Neural cell (in vitro differentiated cells): Measurements from ENCODE around the gene ZNF586. TPM values are rescaled to one million over a fixed set of nuclear protein-coding genes. Genes with fewer than 3 reads are reported as not detected.

ENCODE experiments used
- H2AFZ ChIP-seq: fragments of 200-600, 300-800 bp; sonication (generic), shearing (Covaris generic); 2 replicates; pipeline ENCODE4 v1.6.0; 2014; ENCODE audit warnings: low read depth, mild to moderate bottlenecking, antibody characterized with exemption, low read length, moderate library complexity
- H3F3A ChIP-seq: fragments of 200-600 bp; shearing (Covaris generic); 2 replicates; pipeline ENCODE4 v1.6.1; 2016; ENCODE audit warnings: mild to moderate bottlenecking, moderate library complexity, mixed read lengths, antibody characterized with exemption, low read length; ENCODE audit not compliant: insufficient read depth, poor library complexity, severe bottlenecking
- H3K27ac ChIP-seq: fragments of 200-600, 300-800 bp; sonication (generic), shearing (Covaris generic); 2 replicates; pipeline ENCODE4 v1.5.1; 2014; ENCODE audit warnings: mild to moderate bottlenecking, low read length, moderate library complexity
- H3K27me3 ChIP-seq: fragments of 300-800, 200-600 bp; sonication (generic), shearing (Covaris generic); 2 replicates; pipeline ENCODE4 v1.6.0; 2014; ENCODE audit warnings: mild to moderate bottlenecking, low read depth, low read length, moderate library complexity; ENCODE audit not compliant: insufficient read depth
- H3K36me3 ChIP-seq: fragments of 300-800, 200-600 bp; sonication (generic), shearing (Covaris generic); 2 replicates; pipeline ENCODE4 v1.5.1; 2014; ENCODE audit warnings: mild to moderate bottlenecking, antibody characterized with exemption, low read length, moderate library complexity; ENCODE audit not compliant: insufficient read depth
- H3K4me2 ChIP-seq: fragments of 300-800, 200-600 bp; sonication (generic), shearing (Covaris generic); 2 replicates; pipeline ENCODE4 v1.6.0; 2014; ENCODE audit warnings: mild to moderate bottlenecking, low read length
- H3K4me3 ChIP-seq: fragments of 300-800, 200-600 bp; sonication (generic), shearing (Covaris generic); 2 replicates; pipeline ENCODE4 v1.5.1; 2014; ENCODE audit warnings: mild to moderate bottlenecking, low read length, moderate library complexity
- H3K79me2 ChIP-seq: fragments of 200-600 bp; shearing (Covaris generic); replicated peaks from 2 replicates; pipeline ENCODE4 v1.6.0; 2014; ENCODE audit warnings: mild to moderate bottlenecking, low read length, moderate library complexity; ENCODE audit not compliant: insufficient read depth
- H3K9ac ChIP-seq: fragments of 300-800, 200-600 bp; sonication (generic), shearing (Covaris generic); 2 replicates; pipeline ENCODE4 v1.6.1; 2016; ENCODE audit warnings: mild to moderate bottlenecking, low read length, mixed read lengths
- H3K9me2 ChIP-seq: fragments of 200-600 bp; shearing (Covaris generic); 2 replicates; pipeline ENCODE4 v1.6.1; 2016; ENCODE audit warnings: mild to moderate bottlenecking, low read length, mixed read lengths; ENCODE audit not compliant: insufficient read depth
- H3K9me3 ChIP-seq: fragments of 200-600, 300-800 bp; sonication (generic), shearing (Covaris generic); 2 replicates; pipeline ENCODE4 v1.6.1; 2016; ENCODE audit warnings: mild to moderate bottlenecking, mixed run types, low read length, moderate library complexity, mixed read lengths
- H4K20me1 ChIP-seq: fragments of 200-600 bp; shearing (Covaris generic); 2 replicates; pipeline ENCODE4 v1.6.1; 2016; ENCODE audit warnings: mild to moderate bottlenecking, mixed run types; ENCODE audit not compliant: insufficient read depth
- CTCF ChIP-seq: fragments of 450-650 bp; IDR thresholded peaks from 2 replicates; pipeline ENCODE4 v1.5.1; 2014; ENCODE audit warnings: antibody characterized with exemption, mild to moderate bottlenecking, moderate library complexity; ENCODE audit not compliant: poor library complexity, severe bottlenecking
- EP300 ChIP-seq: fragments of 450-650 bp; conservative IDR thresholded peaks from 2 replicates; pipeline ENCODE4 v1.6.1; 2014; ENCODE audit warnings: antibody characterized with exemption, mild to moderate bottlenecking, moderate library complexity; ENCODE audit not compliant: poor library complexity, severe bottlenecking
- EZH2 ChIP-seq: fragments of 200-600, 300-800 bp; shearing (Covaris generic), sonication (generic); IDR thresholded peaks from 2 replicates; pipeline ENCODE4 v1.6.1; 2014; ENCODE audit warnings: antibody characterized with exemption, low read length, borderline replicate concordance, mild to moderate bottlenecking; ENCODE audit not compliant: insufficient read depth, poor library complexity, severe bottlenecking
- MXI1 ChIP-seq: fragments of 450-650 bp; conservative IDR thresholded peaks from 2 replicates; pipeline ENCODE4 v1.6.1; 2014; ENCODE audit warnings: antibody characterized with exemption, mild to moderate bottlenecking; ENCODE audit not compliant: poor library complexity, severe bottlenecking
- POLR2AphosphoS5 ChIP-seq: IDR thresholded peaks from 2 replicates; pipeline ENCODE4 v1.6.1; 2012
- RAD21 ChIP-seq: fragments of 450-650 bp; conservative IDR thresholded peaks from 2 replicates; pipeline ENCODE4 v1.6.1; 2014; ENCODE audit warnings: antibody characterized with exemption, mild to moderate bottlenecking, moderate library complexity
- SMC3 ChIP-seq: fragments of 450-650 bp; conservative IDR thresholded peaks from 2 replicates; pipeline ENCODE4 v1.6.1; 2014; ENCODE audit warnings: antibody characterized with exemption, mild to moderate bottlenecking, moderate library complexity; ENCODE audit not compliant: poor library complexity
- TAF1 ChIP-seq: IDR thresholded peaks from 2 replicates; pipeline ENCODE4 v1.6.1; 2012; ENCODE audit warnings: low read depth
- polyA plus RNA-seq: library from polyadenylated mRNA; depleted of rRNA; stranded (reverse); fragments of >200 nt; gene quantifications from 2 replicates; pipeline ENCODE4 v1.2.3, GENCODE V29; 2014
- TF ChIP-seq, protein P1 (sequence below): IDR thresholded peaks from 2 replicates; pipeline ENCODE4 v1.6.1; 2012; ENCODE audit warnings: borderline replicate concordance

ZNF586 gene
- polyA plus RNA-seq, 1 donor from 2014 or later: 22.0 TPM

- peaks cover 6% of the 10 kb centered on the region for H3K79me2 ChIP-seq
- no peaks in the 10 kb centered on the region for H3K36me3 ChIP-seq
- H3F3A ChIP-seq: no peaks in the 10 kb centered on the region
- no peak overlapping the region for H3K4me3 ChIP-seq
- no peak overlapping the region for H3K4me2 ChIP-seq
- H3K9me2 ChIP-seq: no peaks in the 10 kb centered on the region
- no peaks in the 10 kb centered on the region for H4K20me1 ChIP-seq
- H3K27ac ChIP-seq: no peak overlapping the region
- no peaks in the 10 kb centered on the region for H3K27me3 ChIP-seq
- no peaks in the 10 kb centered on the region for H3K9me3 ChIP-seq
- H2AFZ ChIP-seq: no peak overlapping the region
- TF ChIP-seq CTCF: no peak
- TF ChIP-seq, protein P1, sequence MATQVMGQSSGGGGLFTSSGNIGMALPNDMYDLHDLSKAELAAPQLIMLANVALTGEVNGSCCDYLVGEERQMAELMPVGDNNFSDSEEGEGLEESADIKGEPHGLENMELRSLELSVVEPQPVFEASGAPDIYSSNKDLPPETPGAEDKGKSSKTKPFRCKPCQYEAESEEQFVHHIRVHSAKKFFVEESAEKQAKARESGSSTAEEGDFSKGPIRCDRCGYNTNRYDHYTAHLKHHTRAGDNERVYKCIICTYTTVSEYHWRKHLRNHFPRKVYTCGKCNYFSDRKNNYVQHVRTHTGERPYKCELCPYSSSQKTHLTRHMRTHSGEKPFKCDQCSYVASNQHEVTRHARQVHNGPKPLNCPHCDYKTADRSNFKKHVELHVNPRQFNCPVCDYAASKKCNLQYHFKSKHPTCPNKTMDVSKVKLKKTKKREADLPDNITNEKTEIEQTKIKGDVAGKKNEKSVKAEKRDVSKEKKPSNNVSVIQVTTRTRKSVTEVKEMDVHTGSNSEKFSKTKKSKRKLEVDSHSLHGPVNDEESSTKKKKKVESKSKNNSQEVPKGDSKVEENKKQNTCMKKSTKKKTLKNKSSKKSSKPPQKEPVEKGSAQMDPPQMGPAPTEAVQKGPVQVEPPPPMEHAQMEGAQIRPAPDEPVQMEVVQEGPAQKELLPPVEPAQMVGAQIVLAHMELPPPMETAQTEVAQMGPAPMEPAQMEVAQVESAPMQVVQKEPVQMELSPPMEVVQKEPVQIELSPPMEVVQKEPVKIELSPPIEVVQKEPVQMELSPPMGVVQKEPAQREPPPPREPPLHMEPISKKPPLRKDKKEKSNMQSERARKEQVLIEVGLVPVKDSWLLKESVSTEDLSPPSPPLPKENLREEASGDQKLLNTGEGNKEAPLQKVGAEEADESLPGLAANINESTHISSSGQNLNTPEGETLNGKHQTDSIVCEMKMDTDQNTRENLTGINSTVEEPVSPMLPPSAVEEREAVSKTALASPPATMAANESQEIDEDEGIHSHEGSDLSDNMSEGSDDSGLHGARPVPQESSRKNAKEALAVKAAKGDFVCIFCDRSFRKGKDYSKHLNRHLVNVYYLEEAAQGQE: no peak
- TF ChIP-seq TAF1: no peak
- TF ChIP-seq SMC3: no peak
- TF ChIP-seq EZH2: no peak
- no peak for TF ChIP-seq POLR2AphosphoS5
- TF ChIP-seq RAD21: no peak
- no peak for TF ChIP-seq MXI1
- no peak for TF ChIP-seq EP300
- no peak overlapping the region for H3K9ac ChIP-seq
Observed at GRCh38 chr19:57817976-57818375, 48.5 kb downstream of the ZNF586 start.

DNA sequence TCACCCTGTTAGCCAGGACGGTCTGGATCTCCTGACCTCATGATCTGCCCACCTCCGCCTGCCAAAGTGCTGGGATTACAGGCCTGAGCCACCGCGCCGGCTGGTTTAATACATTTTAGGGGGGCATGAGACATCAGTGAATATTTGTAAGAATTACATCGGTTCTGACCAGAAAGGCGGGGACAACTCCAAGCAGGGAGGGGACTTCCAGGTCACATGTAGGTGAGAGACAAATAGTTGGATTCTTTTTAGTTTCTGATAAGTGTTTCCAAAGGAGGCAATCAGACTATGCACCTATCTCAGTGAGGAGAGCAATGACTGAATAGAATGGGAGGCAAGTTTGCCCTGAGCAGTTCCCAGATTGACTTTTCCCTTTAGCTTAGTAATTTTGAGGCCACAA is 48.9 kb downstream of the ZNF586 start:
- no peak overlapping the region for H2AFZ ChIP-seq
- no peak overlapping the region for H3K4me2 ChIP-seq
- H3K9me2 ChIP-seq: no peaks in the 10 kb centered on the region
- peaks cover 6% of the 10 kb centered on the region for H3K79me2 ChIP-seq
- H4K20me1 ChIP-seq: no peaks in the 10 kb centered on the region
- H3K27me3 ChIP-seq: no peaks in the 10 kb centered on the region
- no peak overlapping the region for H3K27ac ChIP-seq
- TF ChIP-seq, protein P1: no peak
- no peak for TF ChIP-seq EZH2
- no peak for TF ChIP-seq MXI1
- no peak for TF ChIP-seq RAD21
- TF ChIP-seq TAF1: no peak
- no peak for TF ChIP-seq EP300
- TF ChIP-seq SMC3: no peak
- TF ChIP-seq POLR2AphosphoS5: no peak
- no peak for TF ChIP-seq CTCF
- H3F3A ChIP-seq: no peaks in the 10 kb centered on the region
- no peaks in the 10 kb centered on the region for H3K36me3 ChIP-seq
- no peak overlapping the region for H3K9ac ChIP-seq
- H3K4me3 ChIP-seq: no peak overlapping the region
- no peaks in the 10 kb centered on the region for H3K9me3 ChIP-seq
